Right kidney (tissue), 1 donor: ENCODE results near the gene FAM118A.
A peak's percentile ranks its signal among the peaks of the same experiment; 100 is the strongest.
"Not testable (repeated sequence)": the region's sequence is repeated elsewhere in the genome, so short reads cannot be mapped to it uniquely, and the experiment has no call there.

ENCODE experiments used
- DNase-seq: peaks from one replicate; pipeline ENCODE4 v3.0.0-alpha.2; 2016

Gene FAM118A

DNA sequence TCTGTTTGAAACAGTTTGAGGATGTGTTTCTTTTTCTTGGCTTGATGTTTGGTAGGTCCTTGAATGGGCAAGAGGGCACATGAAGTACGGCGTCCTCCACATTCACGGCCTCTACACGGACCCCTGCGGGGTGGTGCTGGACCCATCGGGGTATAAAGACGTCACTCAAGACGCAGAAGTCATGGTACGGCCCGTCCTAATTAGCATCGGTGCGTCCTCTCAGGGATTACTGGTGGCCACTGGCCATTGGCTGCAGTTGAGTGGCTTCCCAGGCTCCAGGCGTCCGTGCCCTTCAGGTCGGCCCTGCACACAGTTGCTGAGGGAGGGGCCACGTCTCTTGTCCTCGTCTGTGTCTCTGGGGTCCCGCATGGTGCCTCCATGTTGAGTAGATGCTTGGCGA is 20.8 kb downstream of the FAM118A start:
- DNase-seq = no peak

DNA sequence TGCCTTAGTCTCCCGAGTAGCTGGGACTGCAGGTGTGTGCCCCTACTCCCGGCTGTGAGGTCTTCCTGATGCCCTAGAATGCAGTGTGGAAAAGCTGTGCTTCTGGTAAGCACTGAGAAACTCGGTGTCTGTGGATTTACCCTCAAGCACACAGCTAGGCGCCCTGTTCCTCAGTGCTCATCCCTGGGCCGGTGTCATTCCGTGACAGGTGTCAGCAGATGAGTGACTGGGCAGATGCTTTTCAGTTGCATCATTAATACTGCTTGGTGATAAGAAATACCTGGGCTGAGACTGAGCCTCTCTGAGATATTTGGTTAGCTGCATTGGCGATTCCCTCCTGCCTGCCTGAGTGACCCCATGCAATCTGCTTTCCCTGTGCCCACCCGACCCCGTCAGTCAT is 21.8 kb downstream of the FAM118A start:
- no peak for DNase-seq

DNA sequence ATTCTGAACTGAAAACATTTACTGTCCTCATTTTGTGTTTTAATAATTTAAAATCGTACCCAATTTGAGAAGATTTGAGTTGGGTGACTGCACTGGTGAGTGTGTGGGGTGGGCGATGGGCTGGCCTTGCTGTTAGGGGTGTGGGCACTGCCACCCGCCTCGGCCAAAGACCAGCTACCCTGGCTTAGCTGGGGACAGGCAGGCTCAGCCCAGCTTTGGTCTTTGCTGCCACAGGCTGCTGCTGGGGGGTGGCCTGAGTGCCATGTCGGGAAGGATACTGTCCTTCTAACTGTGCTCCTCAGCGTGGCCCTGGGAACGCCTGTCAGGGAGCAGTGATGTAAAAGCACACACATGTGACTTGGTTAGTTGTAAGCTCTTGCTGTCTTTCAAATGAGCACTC is 22.3 kb downstream of the FAM118A start:
- DNase-seq = no peak

DNA sequence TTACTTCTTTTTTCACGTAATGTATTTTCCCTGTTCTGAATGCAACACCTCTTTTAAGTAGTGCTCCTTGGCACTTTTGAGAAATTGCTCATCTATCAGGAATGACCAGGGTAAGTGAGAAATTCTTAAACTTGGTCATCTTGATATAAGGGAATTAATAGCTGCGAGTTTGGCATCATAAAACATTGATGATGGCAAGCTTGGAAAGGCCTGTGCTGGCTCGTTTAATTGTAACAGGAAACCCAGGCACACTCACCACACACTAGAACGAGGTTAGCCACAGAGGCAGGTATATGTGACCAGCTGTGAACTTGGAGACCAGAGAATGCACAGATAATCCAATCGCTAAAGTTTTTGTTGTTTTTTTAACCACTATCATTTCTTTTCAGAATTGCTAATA is 24.3 kb downstream of the FAM118A start:
- no peak for DNase-seq

DNA sequence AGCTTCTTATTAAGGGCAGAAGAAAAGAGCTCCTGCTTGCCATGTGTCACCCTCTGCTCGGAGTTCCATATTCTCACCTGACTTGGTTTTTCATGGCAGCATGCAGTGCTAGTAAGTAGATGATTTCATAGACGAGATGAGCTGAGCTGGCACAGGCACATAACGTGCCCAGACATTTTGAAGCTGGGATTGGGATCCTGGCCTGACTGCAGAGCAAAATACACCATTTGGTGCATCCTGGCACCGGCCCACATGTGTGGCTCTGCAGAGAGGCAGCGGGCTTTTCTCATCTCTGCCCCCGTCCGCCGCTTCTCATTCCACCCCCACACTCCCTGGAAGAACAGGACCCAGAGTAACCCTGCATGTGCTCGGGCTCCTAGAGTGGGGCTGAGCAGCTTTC is 24.8 kb downstream of the FAM118A start:
- DNase-seq = no peak

DNA sequence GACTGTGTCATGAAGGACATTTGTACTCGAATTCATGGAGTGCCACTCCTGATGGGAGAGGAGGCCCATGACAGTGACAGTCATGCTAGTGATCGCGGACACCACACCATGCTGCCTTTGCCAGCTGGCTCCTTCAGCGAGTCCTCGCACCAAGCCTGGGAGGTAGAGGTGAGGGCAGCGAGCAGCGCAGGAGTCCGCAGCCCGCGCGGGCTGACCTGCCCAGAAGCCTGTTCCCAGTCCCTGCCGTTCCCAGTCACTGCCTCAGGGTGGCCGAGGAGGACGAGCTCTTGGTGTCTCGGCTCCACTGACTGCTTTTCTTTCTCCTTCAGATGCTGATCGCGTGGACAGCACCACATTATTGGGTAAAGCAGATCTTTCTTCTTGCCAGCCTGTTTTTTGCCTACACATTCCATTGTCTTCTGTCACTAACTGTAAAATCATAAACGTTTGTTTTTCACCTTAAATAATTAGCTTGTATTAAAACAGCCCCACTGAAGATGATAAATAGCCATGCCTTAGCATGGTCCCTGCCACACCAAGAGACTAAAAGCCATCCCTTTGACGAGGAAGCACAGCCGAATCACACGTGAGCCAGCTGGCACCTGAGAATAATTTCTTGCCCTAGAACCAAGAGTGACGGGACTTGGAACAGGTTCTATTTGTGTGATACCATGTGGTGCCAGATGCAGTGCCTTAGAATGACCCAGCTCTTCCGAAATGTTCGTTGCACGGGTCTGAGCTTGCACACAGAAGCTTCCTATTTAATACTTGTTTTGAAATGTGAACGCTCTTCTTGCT is 25.5 kb downstream of the FAM118A start:
- DNase-seq = peak; percentile 14

DNA sequence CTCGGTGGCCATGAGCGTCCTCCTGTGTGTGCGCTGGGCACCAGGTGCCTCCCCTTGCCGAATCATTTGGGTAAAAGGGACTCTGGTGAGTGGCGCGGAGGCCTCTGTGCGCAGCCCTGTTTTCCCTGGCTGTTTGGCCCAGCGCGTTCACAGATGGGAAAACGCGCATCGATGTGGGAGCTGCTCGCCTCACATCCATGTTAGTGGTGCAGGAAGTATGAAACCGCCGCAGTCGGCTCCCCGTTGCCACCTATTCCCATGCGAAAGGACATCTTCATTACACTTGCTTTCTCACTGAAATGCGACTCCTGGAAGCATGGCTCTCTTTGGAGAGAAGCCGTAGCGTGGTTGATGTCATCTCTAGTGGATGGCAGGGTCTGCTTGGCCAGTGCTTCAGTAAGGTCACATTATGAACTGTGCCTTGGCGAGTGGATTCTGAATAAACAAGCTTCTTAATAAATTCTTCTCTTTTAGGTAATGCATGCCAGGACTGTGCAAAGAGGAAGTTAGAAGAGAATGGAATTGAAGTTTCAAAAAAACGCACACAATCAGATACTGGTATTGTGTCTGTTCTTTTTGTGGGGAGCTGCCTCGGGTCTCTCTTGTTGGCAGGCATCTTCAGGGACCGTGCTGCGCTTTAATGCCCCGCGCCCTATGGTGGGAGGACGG is 26.3 kb downstream of the FAM118A start:
- no peak for DNase-seq

DNA sequence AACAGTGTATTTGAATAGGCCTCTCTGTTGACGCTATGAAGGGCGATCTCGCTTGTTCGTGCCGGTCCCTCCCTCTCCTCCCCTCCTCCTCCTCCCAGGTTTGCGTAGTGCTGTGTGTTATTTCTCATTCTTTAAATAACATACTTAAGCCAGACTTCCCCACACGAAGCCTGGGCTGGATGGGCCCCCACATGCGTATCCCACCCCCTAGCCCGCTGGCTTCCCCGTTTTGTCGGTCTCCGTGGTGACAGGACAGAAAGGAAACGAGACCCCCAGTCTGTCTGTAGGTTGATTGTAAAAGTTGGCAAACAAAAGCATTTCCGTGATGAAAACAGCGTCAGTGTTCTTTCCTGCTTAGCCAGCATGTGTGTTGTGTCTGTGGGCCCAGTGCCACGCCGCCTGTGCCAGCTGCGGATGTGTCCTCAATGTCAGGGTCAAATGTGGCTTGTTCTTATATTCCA is 27.3 kb downstream of the FAM118A start:
- no peak for DNase-seq

DNA sequence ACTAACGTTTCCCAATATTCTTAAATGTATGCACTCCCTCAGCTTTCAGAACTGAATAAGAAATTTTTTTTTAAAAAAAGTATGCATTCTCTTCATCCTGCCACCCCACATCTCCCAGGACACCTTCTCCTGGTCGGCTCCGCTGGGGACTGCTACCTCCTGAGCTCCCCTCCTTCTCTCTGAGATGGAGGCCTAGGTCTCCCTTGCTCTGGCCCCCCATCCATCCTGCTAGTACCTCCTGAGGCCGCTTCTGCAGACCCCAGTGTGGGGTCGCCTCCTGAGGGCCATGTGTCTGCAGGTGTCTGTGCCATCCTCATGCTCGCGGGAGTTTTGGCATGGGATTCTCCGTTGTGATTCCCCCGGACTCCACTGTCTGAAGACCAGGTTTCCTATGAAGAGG is 27.8 kb downstream of the FAM118A start:
- DNase-seq = no peak

DNA sequence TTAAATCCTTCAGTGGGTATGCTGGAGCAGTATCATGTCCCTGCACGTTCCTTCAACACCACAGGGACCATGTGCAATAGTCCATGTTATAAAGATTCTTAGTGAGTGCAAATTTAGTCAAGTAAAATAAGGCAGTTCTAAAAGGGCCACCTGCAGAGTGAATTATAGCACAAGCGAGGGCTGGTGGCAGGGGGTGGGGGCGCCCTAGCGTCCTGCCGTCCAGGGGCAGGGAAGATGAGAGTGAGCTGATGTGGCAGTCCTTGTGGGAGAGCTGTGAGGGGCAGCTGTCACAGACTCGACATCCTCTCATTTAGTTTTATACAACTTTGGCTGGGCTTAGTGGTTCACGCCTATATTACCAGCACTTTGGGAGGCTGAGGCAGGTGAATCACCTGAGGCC is 29.1 kb downstream of the FAM118A start:
- DNase-seq = no peak

DNA sequence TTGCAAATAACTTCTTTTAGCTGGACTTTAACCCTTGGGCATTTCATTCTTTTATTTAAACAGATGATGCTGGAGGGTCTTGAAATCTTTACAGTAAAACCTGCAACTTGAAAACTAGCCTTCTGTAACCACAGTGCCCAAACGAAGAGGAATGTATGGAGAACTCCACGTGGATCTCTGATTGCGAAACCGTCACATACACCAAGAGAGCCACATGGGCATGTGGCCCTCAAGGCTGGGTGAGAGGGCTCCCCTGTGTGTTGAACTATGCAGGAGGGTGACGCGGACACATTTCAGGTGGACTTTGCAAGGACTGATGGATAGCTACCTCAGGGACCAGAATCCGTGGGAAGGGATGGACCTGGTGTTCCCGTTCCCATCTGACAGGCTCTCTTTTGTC is 30.6 kb downstream of the FAM118A start:
- DNase-seq = no peak

DNA sequence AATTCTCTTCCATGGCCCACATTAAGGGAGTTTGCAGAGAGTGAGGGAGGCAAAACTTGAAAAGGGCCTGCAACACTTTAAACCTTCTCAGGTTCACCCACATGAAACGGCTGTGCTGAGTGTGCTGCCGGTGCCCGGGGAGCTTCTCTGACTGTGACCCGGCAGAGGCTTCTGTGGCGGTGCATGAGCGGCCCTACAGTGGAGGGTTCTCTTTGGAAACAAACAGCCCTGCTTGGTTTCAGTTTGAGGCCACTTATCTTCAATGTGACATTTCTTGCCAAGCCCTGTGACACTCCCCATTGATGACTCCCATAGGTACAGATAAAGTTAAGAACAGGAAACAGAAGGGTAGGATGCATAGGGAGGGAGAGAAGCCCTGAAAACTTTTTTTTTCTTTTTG is 31.8 kb downstream of the FAM118A start:
- DNase-seq = no peak

DNA sequence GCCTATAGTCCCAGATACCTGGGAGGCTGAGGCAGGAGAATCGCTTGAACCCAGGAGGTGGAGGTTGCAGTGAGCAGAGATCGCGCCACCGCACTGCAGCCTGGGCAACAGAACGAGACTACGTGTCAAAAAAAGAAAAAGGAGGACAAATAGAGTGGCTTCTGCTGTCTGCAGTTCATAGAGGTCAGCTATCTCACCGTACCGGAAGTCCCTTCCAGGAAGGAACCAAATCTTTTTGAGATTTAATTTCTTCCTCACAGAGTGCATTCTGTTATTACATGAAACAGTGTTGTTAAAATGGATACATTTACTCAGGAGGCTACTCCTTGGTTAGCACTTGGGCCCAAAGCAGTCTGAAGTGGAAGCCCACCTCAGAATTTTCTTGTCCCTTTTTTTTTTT is 33.4 kb downstream of the FAM118A start:
- no peak for DNase-seq

DNA sequence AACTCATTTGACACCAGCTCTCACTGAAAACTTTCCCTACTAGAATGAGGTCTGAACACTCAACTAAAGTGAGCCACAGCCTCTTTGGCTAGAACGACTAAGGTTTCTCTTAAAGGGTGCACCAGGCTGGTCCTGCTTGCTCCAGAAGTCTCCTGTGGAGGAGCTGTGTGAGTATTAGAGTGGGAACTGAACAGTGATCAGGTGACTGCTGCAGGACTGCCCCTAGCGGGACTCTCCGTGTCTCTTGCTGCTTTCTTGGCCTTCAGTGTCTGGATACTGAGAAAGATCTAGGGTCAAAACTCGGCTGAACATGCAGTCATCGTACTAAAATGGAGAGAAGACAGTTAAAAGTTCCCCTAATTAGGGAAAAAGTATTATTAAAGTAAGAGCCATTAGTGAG is 34.6 kb downstream of the FAM118A start:
- no peak for DNase-seq

DNA sequence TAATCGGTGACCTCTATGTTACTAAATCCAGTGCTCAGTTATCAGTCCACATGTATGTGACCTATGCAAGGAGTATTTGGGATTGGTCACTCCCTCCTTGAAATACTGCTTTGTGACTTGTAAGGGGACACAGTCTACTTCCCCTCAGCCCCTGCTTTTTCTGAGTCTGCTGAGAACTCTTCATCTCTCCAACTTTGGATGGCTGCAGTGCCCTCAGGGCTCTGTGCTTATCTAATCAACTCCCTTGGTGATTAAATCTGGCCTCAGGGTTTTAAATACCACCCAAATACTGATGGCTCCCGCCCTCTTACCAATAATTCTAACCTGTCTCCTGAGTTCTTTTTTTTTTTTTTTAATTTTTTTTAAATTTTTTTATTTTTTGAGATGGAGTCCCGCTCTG is 40.2 kb downstream of the FAM118A start:
- DNase-seq = no peak

DNA sequence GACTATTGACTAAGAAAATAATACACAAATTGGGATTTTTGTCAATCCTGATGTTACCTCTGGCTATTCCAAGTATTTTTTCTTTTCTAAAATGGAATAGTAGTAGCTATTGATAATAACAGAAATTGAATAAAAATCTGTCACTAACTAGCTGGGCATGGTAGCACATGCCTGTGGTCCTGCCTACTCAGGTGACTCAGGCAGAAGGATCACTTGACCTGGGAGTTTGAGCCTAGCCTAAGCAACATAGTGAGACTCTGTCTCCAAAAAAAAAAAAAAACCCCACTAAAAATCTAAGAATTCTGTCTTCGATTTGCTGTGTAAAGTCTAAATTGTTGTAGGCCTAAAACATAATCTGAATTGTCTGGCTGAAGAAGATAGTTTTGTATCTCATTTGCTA is 42.2 kb downstream of the FAM118A start:
- no peak for DNase-seq

DNA sequence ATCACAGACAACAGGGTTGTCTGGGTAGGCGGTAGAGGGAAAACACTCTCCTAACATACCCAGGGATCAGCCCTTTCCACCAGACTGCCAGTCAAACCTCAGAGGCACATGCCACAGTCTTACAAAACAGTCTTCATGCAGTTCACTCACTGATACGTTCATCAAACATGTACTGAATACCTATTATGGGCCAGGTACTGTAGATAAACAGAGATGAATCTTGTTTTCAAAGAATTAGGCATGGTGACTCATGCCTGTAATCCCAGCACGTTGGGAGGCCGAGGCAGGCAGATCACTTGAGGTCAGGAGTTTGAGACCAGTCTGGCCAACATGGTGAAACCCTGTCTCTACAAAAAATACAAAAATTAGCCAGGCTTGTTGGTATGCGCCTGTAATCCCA is 43.0 kb downstream of the FAM118A start:
- DNase-seq = not testable (repeated sequence)

DNA sequence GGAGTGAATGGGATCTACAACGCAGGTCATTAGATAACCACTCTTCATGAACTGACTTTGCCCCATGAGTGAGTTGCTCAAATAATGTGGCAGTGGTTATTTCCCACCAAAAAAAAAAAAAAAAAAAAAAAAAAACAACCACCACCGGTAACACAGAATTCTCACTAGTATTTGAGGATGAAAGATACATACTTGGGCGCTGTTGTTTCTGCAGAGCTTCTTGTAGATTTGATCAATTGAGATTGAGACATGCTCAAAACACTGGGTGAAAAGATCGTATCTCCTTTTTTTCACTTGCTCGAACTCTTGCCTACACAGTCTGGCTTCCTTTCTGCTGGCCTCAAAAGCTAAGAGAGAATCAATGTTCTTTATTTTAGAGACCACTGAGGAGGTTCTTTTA is 44.1 kb downstream of the FAM118A start:
- no peak for DNase-seq

DNA sequence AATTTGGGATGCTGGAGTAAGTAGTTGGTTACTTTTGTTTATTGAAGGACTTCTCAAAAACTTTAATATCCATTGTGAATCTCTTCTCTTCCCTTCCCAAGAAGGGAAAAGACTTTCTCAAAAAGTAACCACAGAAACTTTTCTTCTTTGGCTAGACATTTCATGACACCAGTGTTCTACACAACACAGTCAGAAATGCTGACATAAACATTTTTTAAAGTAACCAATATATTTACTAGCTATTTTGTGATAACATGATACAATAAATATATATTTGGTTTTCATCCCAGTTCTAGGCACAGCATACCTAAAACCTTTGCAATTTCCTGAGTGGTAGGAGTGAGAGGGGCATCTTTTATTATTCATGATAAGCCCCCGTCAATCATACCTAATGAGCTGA is 47.8 kb downstream of the FAM118A start:
- no peak for DNase-seq

DNA sequence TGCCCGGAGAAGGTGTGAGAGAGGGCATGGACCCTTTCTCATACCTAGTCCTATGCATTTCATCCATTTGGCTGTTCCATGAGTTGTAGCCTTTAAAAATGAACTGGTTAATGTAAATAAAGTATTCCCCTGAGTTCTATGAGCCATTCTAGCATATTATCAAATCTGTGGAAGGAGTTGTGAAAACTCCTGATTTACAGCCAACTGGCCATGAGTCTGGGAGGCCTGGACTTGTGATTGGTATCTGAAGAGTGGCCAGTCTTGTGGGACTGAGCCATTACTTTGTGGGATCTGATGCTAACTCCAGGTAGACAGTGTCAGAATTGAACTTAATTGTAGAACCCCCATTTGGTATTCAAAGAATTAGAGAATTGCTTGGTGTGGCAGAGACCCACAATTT is 48.4 kb downstream of the FAM118A start:
- no peak for DNase-seq

DNA sequence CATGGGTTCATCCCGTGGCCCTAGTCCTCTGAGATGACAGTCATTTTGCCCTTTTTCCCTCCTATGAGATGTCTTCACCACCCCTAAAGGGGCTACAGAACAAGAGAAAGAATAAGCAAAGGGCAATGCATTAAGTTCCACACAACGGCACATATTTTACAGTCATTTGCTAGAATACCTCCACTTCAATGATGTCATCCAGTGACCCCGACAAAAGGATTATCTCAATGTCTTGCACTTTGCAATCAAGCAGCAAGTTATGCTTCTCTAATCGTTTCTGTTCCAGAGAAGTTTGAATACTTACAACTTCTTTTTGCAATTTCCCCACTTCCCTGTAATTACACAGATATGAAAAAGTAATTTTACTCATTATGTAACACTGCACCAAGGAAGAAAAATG is 49.9 kb downstream of the FAM118A start:
- no peak for DNase-seq

DNA sequence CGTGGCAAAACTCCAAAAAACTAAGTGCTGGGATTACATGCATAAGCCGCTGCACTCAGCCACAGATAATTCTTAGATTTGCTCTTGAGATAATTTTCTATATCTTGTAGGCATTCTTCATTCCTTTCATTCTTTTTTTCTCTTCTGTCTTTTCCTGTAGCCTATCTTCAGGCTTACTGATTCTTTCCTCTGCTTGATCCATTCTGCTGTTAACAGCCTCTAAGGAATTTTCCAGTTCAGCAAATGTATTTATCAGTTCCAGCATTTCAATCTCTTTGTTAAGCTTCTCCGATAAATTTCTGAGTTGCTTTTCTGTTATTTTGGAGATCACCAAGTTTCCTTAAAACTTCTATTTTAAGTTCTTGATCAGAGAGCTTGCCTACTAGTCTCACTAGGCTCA is 57.0 kb downstream of the FAM118A start:
- DNase-seq = no peak

DNA sequence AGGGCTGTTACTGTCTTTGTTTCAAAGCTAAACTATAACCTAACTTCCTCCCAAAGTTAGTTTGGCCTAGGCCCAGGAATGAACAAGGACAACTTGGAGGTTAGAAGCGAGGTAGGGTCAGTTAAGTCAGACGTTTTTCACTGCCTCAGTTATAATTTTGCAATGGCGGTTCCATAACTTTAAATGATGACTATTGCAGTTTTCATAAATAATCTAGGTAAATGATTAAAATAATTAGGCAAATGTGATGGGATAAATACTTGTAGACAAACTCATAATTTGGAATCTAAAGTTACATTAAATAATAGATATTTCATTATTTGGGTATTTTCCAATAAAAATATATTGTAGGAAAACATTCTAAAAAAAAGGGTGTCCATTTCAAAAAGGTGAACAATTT is 63.9 kb downstream of the FAM118A start:
- not testable (repeated sequence) for DNase-seq

DNA sequence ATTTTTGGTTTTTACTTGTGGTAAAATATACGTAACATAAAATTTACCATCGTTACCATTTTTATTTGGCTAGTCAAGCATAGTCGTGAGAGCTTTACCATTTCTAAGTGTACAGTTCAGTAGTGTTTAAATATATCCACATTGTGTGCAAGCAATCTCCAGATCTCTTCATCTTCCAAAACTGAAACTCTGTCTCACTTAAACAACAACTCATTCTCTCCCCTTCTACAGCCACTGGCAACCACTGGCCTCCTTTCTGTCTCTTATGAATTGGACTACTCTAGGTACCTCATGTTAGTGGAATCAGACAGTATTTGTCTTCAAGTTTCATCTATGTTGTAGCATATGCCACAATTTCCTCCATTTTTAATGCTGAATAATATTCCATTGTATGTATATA is 66.3 kb downstream of the FAM118A start:
- DNase-seq = no peak
